Glutamatergic neuron (in vitro differentiated cells): ENCODE data around the gene ATP6V1G1. TPM values are rescaled to one million over a fixed set of nuclear protein-coding genes. Genes with fewer than 3 reads are reported as not detected.

Source experiments
- DNase-seq: peaks from one replicate; pipeline ENCODE4 v3.0.0; 2022
- H3K27ac Mint-ChIP-seq: one replicate; pipeline ENCODE4 v1.8.0; 2020; ENCODE audit warnings: mild to moderate bottlenecking, mixed read lengths, inconsistent platforms; ENCODE audit not compliant: unreplicated experiment
- H3K27me3 Mint-ChIP-seq: one replicate; pipeline ENCODE4 v1.8.0; 2020; ENCODE audit warnings: mild to moderate bottlenecking, moderate library complexity, mixed read lengths, inconsistent platforms; ENCODE audit not compliant: unreplicated experiment
- H3K36me3 Mint-ChIP-seq: one replicate; pipeline ENCODE4 v1.8.0; 2020; ENCODE audit warnings: mild to moderate bottlenecking, mixed read lengths, inconsistent platforms; ENCODE audit not compliant: unreplicated experiment
- H3K4me1 Mint-ChIP-seq: one replicate; pipeline ENCODE4 v1.8.0; 2020; ENCODE audit warnings: mild to moderate bottlenecking, low read depth, mixed read lengths, inconsistent platforms; ENCODE audit not compliant: unreplicated experiment
- H3K4me3 Mint-ChIP-seq: one replicate; pipeline ENCODE4 v1.8.0; 2020; ENCODE audit warnings: mild to moderate bottlenecking, mixed read lengths, inconsistent platforms; ENCODE audit not compliant: unreplicated experiment
- H3K9me3 Mint-ChIP-seq: one replicate; pipeline ENCODE4 v1.8.0; 2020; ENCODE audit warnings: mild to moderate bottlenecking, moderate library complexity, mixed read lengths, inconsistent platforms; ENCODE audit not compliant: unreplicated experiment
- CTCF ChIP-seq: fragments of 200-600 bp; sonication (generic); IDR thresholded peaks from one replicate; pipeline ENCODE4 v1.5.0; 2021; ENCODE audit not compliant: partially characterized antibody, unreplicated experiment
- total RNA-seq: library from RNA; stranded (reverse); fragmentation: NEBNext Ultra II Directional; extraction: Animal tissue kit (Norgen Biotek cat#: 25700); gene quantifications from one replicate; pipeline ENCODE4 v1.2.1, GENCODE V29; 2021; ENCODE audit not compliant: unreplicated experiment

ATP6V1G1 gene
- total RNA-seq, 1 donor from 2014 or later, result 156 TPM

DNA sequence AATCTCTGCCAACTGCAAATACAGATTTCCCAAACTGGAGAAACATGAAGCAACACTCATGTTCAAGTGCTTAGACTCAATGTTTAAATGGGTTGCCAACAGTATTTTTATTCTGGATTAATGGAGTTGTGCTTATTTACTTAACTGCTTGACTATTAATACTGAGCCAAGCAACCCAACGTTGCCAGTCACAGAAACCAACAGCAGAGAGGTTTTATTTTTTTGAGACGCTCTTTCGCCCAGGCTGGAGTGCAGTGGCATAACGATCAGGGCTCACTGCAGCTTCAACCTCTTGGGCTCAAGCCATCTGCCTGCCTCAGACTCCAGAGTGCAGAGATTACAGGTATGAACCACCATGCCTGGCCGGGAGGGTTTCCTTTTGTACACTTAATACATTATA, 15.1 kb downstream of the ATP6V1G1 start:
- TF ChIP-seq CTCF, result no peak
- Mint-ChIP-seq H3K27ac (no peak overlapping the region), H3K27me3 (no peaks in the 10 kb centered on the region), H3K4me3 (no peak overlapping the region), H3K4me1 (peaks cover 3% of the 10 kb centered on the region), H3K9me3 (peaks cover 6% of the 10 kb centered on the region), H3K36me3 (peaks cover 8% of the 10 kb centered on the region)
- no peak for DNase-seq

DNA sequence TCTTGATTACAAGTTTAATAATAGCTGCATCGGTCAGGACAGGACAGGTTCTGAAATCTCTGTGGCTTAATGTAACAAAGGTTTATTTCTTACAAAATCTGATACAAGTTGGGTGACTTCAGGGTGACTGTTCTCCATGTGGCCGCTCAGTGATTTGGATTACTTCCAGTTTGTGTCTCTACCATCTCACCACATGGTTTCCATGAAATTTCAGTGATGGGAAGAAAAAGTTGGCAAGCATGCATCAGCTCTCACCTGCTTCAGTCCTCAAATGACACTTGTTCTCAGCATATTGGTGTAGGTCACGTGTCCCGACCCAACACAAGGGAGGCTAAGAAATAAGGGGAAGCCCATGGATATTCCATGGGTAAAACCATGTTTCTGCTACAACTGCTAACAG, 15.7 kb downstream of the ATP6V1G1 start:
- peaks cover 6% of the 10 kb centered on the region for H3K9me3 Mint-ChIP-seq
- TF ChIP-seq CTCF, result no peak
- no peaks in the 10 kb centered on the region for H3K27me3 Mint-ChIP-seq
- no peak for DNase-seq
- H3K4me1 Mint-ChIP-seq, result peaks cover 3% of the 10 kb centered on the region
- H3K4me3 Mint-ChIP-seq, result no peak overlapping the region
- peaks cover 8% of the 10 kb centered on the region for H3K36me3 Mint-ChIP-seq
- no peak overlapping the region for H3K27ac Mint-ChIP-seq

DNA sequence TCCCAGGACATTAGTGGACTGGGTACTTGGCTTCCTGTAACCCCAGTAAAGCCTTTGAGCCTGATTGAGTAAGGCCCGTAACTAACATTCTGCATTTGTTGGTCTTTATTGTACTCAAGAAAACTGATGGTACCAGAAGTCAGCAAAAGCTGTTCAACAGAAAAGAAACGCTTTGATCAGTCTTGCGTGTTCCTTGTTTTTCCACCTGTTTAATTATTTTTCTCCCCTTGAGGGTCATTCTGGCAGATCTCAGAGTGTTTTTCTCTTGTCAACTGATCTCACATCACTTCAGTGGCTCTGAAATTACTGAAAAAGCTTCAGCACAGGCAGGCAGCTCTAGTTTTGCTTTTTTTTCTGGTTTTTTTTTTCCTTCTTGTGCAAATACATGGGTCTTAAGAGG, 17.4 kb downstream of the ATP6V1G1 start:
- Mint-ChIP-seq H3K4me3 (no peak overlapping the region), H3K36me3 (peaks cover 8% of the 10 kb centered on the region), H3K9me3 (peaks cover 7% of the 10 kb centered on the region), H3K4me1 (peaks cover 3% of the 10 kb centered on the region), H3K27me3 (peaks cover 1% of the 10 kb centered on the region), H3K27ac (no peak overlapping the region)
- no peak for DNase-seq
- no peak for TF ChIP-seq CTCF

GRCh38 chr9:114606068-114606467, 18.5 kb downstream of the ATP6V1G1 start:
- no peak for DNase-seq
- Mint-ChIP-seq H3K27ac (no peak overlapping the region), H3K9me3 (peaks cover 7% of the 10 kb centered on the region)

More at GRCh38 chr9:114606068-114606467, 18.5 kb downstream of the ATP6V1G1 start:
- no peak overlapping the region for H3K4me3 Mint-ChIP-seq
- TF ChIP-seq CTCF, result no peak
- H3K4me1 Mint-ChIP-seq, result peaks cover 3% of the 10 kb centered on the region
- H3K36me3 Mint-ChIP-seq, result peaks cover 8% of the 10 kb centered on the region
- peaks cover 1% of the 10 kb centered on the region for H3K27me3 Mint-ChIP-seq
